Stimulated activated naive B cell treated with anti-CD40 and anti-IgM and Interleukin-4, amounts not matched to agents 10 μg/mL and 1 μg/mL and 100 μg/mL, for 72 hours (primary cell): ENCODE results near the gene ING5.
"Not testable (repeated sequence)": the region's sequence is repeated elsewhere in the genome, so short reads cannot be mapped to it uniquely, and the experiment has no call there.

ENCODE experiments used
- ATAC-seq, 2 donors: fragments of 150-1000 bp; cut with Tn5 transposase; replicated peaks; 2 replicates each; pipeline ENCODE4 v1.10.0; 2021; ENCODE audit warnings: moderate library complexity in 1 of 2
- DNase-seq: peaks from one replicate; pipeline ENCODE4 v3.0.0; 2021
- H3K27ac Mint-ChIP-seq: one replicate; pipeline ENCODE4 v1.8.0; 2022; ENCODE audit warnings: mild to moderate bottlenecking, mixed read lengths
- H3K27me3 Mint-ChIP-seq, 2 donors: one replicate each; pipeline ENCODE4 v1.8.0; 2022; ENCODE audit warnings: mixed read lengths in 2 of 2
- H3K36me3 Mint-ChIP-seq, 2 donors: one replicate each; pipeline ENCODE4 v1.8.0; 2022; ENCODE audit warnings: mixed read lengths in 2 of 2, mild to moderate bottlenecking in 1 of 2
- H3K4me1 Mint-ChIP-seq, 2 donors: one replicate each; pipeline ENCODE4 v1.8.0; 2022; ENCODE audit warnings: mixed read lengths in 2 of 2, mild to moderate bottlenecking in 1 of 2
- H3K4me3 Mint-ChIP-seq, 2 donors: one replicate each; pipeline ENCODE4 v1.8.0; 2022; ENCODE audit warnings: mild to moderate bottlenecking in 2 of 2, mixed read lengths in 2 of 2, moderate library complexity in 1 of 2
- H3K9me3 Mint-ChIP-seq, 2 donors: one replicate each; pipeline ENCODE4 v1.8.0; 2022; ENCODE audit warnings: mixed read lengths in 2 of 2, mild to moderate bottlenecking in 1 of 2

Gene ING5

GRCh38 chr2:241701399-241702154, at the start of gene ING5:
Gene ING5, plus strand, starts transcription at chr2:241702039. Its CDS starts 27 bp downstream, at chr2:241702066.
- Mint-ChIP-seq H3K36me3 (peaks cover 28 to 32% of the 10 kb centered on the region in 2 donors), H3K27me3 (no peaks in the 10 kb centered on the region), H3K4me3 (peak within 1 kb of the TSS; percentile 87 to 97), H3K9me3 (peaks cover 0 to under 1% of the 10 kb centered on the region in 2 donors), H3K4me1 (peaks cover 17 to 45% of the 10 kb centered on the region in 2 donors), H3K27ac (peak within 1 kb of the TSS; percentile 99)
- ATAC-seq, result peak; percentile 73 to 74
- peak; percentile 94 for DNase-seq

GRCh38 chr2:241652142-241652541, 49.7 kb upstream of the ING5 start:
- no peak for DNase-seq
- Mint-ChIP-seq H3K27me3 (no peaks in the 10 kb centered on the region), H3K4me3 (no peak overlapping the region), H3K9me3 (no peaks in the 10 kb centered on the region), H3K4me1 (peaks cover 0 to 3% of the 10 kb centered on the region in 2 donors), H3K36me3 (peaks cover 26 to 33% of the 10 kb centered on the region in 2 donors), H3K27ac (no peak overlapping the region)
- ATAC-seq, result no peak

GRCh38 chr2:241652722-241653121, 49.1 kb upstream of the ING5 start:
- Mint-ChIP-seq H3K27me3 (no peaks in the 10 kb centered on the region), H3K27ac (no peak overlapping the region), H3K36me3 (peaks cover 29 to 38% of the 10 kb centered on the region in 2 donors)

GRCh38 chr2:241653210-241653750, 48.6 kb upstream of the ING5 start:
- H3K36me3 Mint-ChIP-seq, result peaks cover 30 to 41% of the 10 kb centered on the region in 2 donors
- H3K9me3 Mint-ChIP-seq, result no peaks in the 10 kb centered on the region
- peaks cover 0 to 4% of the 10 kb centered on the region in 2 donors for H3K4me1 Mint-ChIP-seq
- DNase-seq (no peak), ATAC-seq (no peak)
- no peaks in the 10 kb centered on the region for H3K27me3 Mint-ChIP-seq
- H3K27ac Mint-ChIP-seq, result no peak overlapping the region
- no peak overlapping the region for H3K4me3 Mint-ChIP-seq

More at GRCh38 chr2:241652722-241653121, 49.1 kb upstream of the ING5 start:
- Mint-ChIP-seq H3K4me3 (no peak overlapping the region), H3K4me1 (peaks cover 0 to 4% of the 10 kb centered on the region in 2 donors), H3K9me3 (no peaks in the 10 kb centered on the region)
- ATAC-seq (no peak), DNase-seq (no peak)

GRCh38 chr2:241654551-241654950, 47.3 kb upstream of the ING5 start:
- ATAC-seq (no peak), DNase-seq (no peak)
- no peaks in the 10 kb centered on the region for H3K9me3 Mint-ChIP-seq
- H3K4me3 Mint-ChIP-seq, result no peak overlapping the region
- peaks cover 0 to 1% of the 10 kb centered on the region in 2 donors for H3K4me1 Mint-ChIP-seq
- H3K36me3 Mint-ChIP-seq, result peaks cover 35 to 49% of the 10 kb centered on the region in 2 donors
- no peaks in the 10 kb centered on the region for H3K27me3 Mint-ChIP-seq
- no peak overlapping the region for H3K27ac Mint-ChIP-seq

GRCh38 chr2:241655516-241656189, 46.2 kb upstream of the ING5 start:
- no peaks in the 10 kb centered on the region for H3K27me3 Mint-ChIP-seq
- no peak overlapping the region for H3K27ac Mint-ChIP-seq
- no peak overlapping the region for H3K4me3 Mint-ChIP-seq
- DNase-seq (no peak), ATAC-seq (no peak)
- peaks cover 41 to 58% of the 10 kb centered on the region in 2 donors for H3K36me3 Mint-ChIP-seq
- peaks cover 0 to 1% of the 10 kb centered on the region in 2 donors for H3K4me1 Mint-ChIP-seq
- no peaks in the 10 kb centered on the region for H3K9me3 Mint-ChIP-seq

- ATAC-seq (no peak), DNase-seq (no peak)
- H3K9me3 Mint-ChIP-seq, result no peaks in the 10 kb centered on the region
- peaks cover 42 to 64% of the 10 kb centered on the region in 2 donors for H3K36me3 Mint-ChIP-seq
- no peak overlapping the region for H3K4me3 Mint-ChIP-seq
- H3K27me3 Mint-ChIP-seq, result no peaks in the 10 kb centered on the region
- peaks cover 0 to 1% of the 10 kb centered on the region in 2 donors for H3K4me1 Mint-ChIP-seq
- H3K27ac Mint-ChIP-seq, result peak overlapping the region; percentile 14
These were observed 45.6 kb upstream of the ING5 start for GRCh38 chr2:241656190-241656741.

- Mint-ChIP-seq H3K36me3 (peaks cover 43 to 62% of the 10 kb centered on the region in 2 donors), H3K4me1 (peaks cover 0 to 1% of the 10 kb centered on the region in 2 donors), H3K9me3 (no peaks in the 10 kb centered on the region), H3K27ac (no peak overlapping the region), H3K4me3 (no peak overlapping the region), H3K27me3 (no peaks in the 10 kb centered on the region)
- ATAC-seq (no peak), DNase-seq (no peak)
These were observed 44.0 kb upstream of the ING5 start for GRCh38 chr2:241657786-241658254.

- Mint-ChIP-seq H3K36me3 (peaks cover 39 to 59% of the 10 kb centered on the region in 2 donors), H3K27ac (no peak overlapping the region), H3K9me3 (no peaks in the 10 kb centered on the region), H3K27me3 (no peaks in the 10 kb centered on the region), H3K4me1 (peaks cover 0 to 1% of the 10 kb centered on the region in 2 donors), H3K4me3 (no peak overlapping the region)
- no peak for ATAC-seq
- DNase-seq, result no peak
These were observed 43.5 kb upstream of the ING5 start for GRCh38 chr2:241658296-241658695.

- H3K36me3 Mint-ChIP-seq, result peaks cover 38 to 58% of the 10 kb centered on the region in 2 donors
- peaks cover 0 to 1% of the 10 kb centered on the region in 2 donors for H3K4me1 Mint-ChIP-seq
- no peaks in the 10 kb centered on the region for H3K27me3 Mint-ChIP-seq
- H3K27ac Mint-ChIP-seq, result peak overlapping the region; percentile 9
- ATAC-seq (peak; percentile 23 to 42), DNase-seq (no peak)
- no peaks in the 10 kb centered on the region for H3K9me3 Mint-ChIP-seq
- H3K4me3 Mint-ChIP-seq, result no peak overlapping the region
These were observed 42.6 kb upstream of the ING5 start for GRCh38 chr2:241659150-241659739.

GRCh38 chr2:241660593-241661213, 41.1 kb upstream of the ING5 start:
- Mint-ChIP-seq H3K36me3 (peaks cover 36 to 56% of the 10 kb centered on the region in 2 donors), H3K9me3 (no peaks in the 10 kb centered on the region), H3K27me3 (no peaks in the 10 kb centered on the region), H3K27ac (peak overlapping the region; percentile 37), H3K4me1 (peaks cover 6 to 7% of the 10 kb centered on the region in 2 donors), H3K4me3 (no peak overlapping the region)
- DNase-seq, result no peak
- no peak for ATAC-seq

- not testable (repeated sequence) for DNase-seq, H3K4me3 Mint-ChIP-seq, H3K27ac Mint-ChIP-seq, H3K9me3 Mint-ChIP-seq, H3K4me1 Mint-ChIP-seq, ATAC-seq, H3K27me3 Mint-ChIP-seq
- peaks cover 29 to 50% of the 10 kb centered on the region in 2 donors for H3K36me3 Mint-ChIP-seq
These were observed 39.1 kb upstream of the ING5 start for GRCh38 chr2:241662731-241663130.

- no peaks in the 10 kb centered on the region for H3K9me3 Mint-ChIP-seq
These were observed 36.0 kb upstream of the ING5 start for GRCh38 chr2:241665731-241666440.

More at GRCh38 chr2:241665731-241666440, 36.0 kb upstream of the ING5 start:
- Mint-ChIP-seq H3K4me3 (no peak overlapping the region), H3K36me3 (peaks cover 34 to 47% of the 10 kb centered on the region in 2 donors), H3K27ac (no peak overlapping the region), H3K4me1 (peaks cover 6 to 8% of the 10 kb centered on the region in 2 donors), H3K27me3 (no peaks in the 10 kb centered on the region)
- ATAC-seq (no peak), DNase-seq (no peak)
